H9 (cell line): Measurements from ENCODE around the gene ADAT2. TPM values are rescaled to one million over a fixed set of nuclear protein-coding genes. Genes with fewer than 3 reads are reported as not detected.

Source experiments
- DNase-seq: peaks from one replicate; pipeline ENCODE4 v3.0.0-alpha.2; 2017
- H2AFZ ChIP-seq: one replicate; pipeline ENCODE4 v1.6.1; 2013; ENCODE audit warnings: mild to moderate bottlenecking, low read length, control low read depth, moderate library complexity
- H2AK5ac ChIP-seq: 2 replicates; pipeline ENCODE4 v1.6.1; 2013; ENCODE audit warnings: low read length, control low read depth, mixed read lengths; ENCODE audit not compliant: insufficient read length
- H2BK120ac ChIP-seq: one replicate; pipeline ENCODE4 v1.6.1; 2013; ENCODE audit warnings: low read depth, mild to moderate bottlenecking, low read length, control low read depth, inconsistent platforms; ENCODE audit not compliant: poor library complexity, severe bottlenecking
- H2BK12ac ChIP-seq: 2 replicates; pipeline ENCODE4 v1.6.1; 2013; ENCODE audit warnings: low read length, control low read depth, mixed read lengths, low read depth; ENCODE audit not compliant: insufficient read length
- H2BK15ac ChIP-seq: 2 replicates; pipeline ENCODE4 v1.6.1; 2013; ENCODE audit warnings: low read depth, low read length, control low read depth
- H2BK20ac ChIP-seq: one replicate; pipeline ENCODE4 v1.6.1; 2013; ENCODE audit warnings: low read depth, mild to moderate bottlenecking, low read length, control low read depth, inconsistent platforms; ENCODE audit not compliant: poor library complexity, severe bottlenecking
- H2BK5ac ChIP-seq: 2 replicates; pipeline ENCODE4 v1.6.1; 2013; ENCODE audit warnings: low read length, control low read depth, mixed read lengths; ENCODE audit not compliant: insufficient read length
- H3K14ac ChIP-seq: 2 replicates; pipeline ENCODE4 v1.6.1; 2013; ENCODE audit warnings: low read length, control low read depth; ENCODE audit not compliant: insufficient read depth
- H3K18ac ChIP-seq: 2 replicates; pipeline ENCODE4 v1.6.1; 2013; ENCODE audit warnings: low read depth, mild to moderate bottlenecking, mixed read lengths, low read length, control low read depth; ENCODE audit not compliant: insufficient read length
- H3K23ac ChIP-seq: 2 replicates; pipeline ENCODE4 v1.6.1; 2013; ENCODE audit warnings: low read length, control low read depth, mixed read lengths, low read depth; ENCODE audit not compliant: insufficient read length
- H3K23me2 ChIP-seq: 2 replicates; pipeline ENCODE4 v1.6.1; 2013; ENCODE audit warnings: low read depth, mild to moderate bottlenecking, mixed read lengths, low read length, control low read depth; ENCODE audit not compliant: insufficient read length, poor library complexity, severe bottlenecking
- H3K27ac ChIP-seq: 2 replicates; pipeline ENCODE4 v1.5.1; 2013; ENCODE audit warnings: low read length, control low read depth, mixed read lengths, low read depth; ENCODE audit not compliant: insufficient read length
- H3K27me3 ChIP-seq: 2 replicates; pipeline ENCODE4 v1.6.1; 2013; ENCODE audit warnings: low read length, control low read depth, inconsistent platforms; ENCODE audit not compliant: insufficient read depth
- H3K4ac ChIP-seq: 2 replicates; pipeline ENCODE4 v1.6.1; 2013; ENCODE audit warnings: low read depth, mild to moderate bottlenecking, control low read depth, inconsistent platforms, low read length, moderate library complexity
- H3K4me1 ChIP-seq: 2 replicates; pipeline ENCODE4 v1.6.1; 2013; ENCODE audit warnings: low read length, control low read depth, inconsistent platforms; ENCODE audit not compliant: insufficient read depth
- H3K4me2 ChIP-seq: 2 replicates; pipeline ENCODE4 v1.6.1; 2013; ENCODE audit warnings: low read length, control low read depth, mixed read lengths; ENCODE audit not compliant: insufficient read length, insufficient read depth
- H3K56ac ChIP-seq: 2 replicates; pipeline ENCODE4 v1.6.1; 2013; ENCODE audit warnings: low read depth, mild to moderate bottlenecking, mixed read lengths, low read length, control low read depth; ENCODE audit not compliant: insufficient read length
- H3K79me1 ChIP-seq: 2 replicates; pipeline ENCODE4 v1.6.1; 2013; ENCODE audit warnings: low read depth, mild to moderate bottlenecking, moderate library complexity, low read length, control low read depth, inconsistent platforms; ENCODE audit not compliant: insufficient read depth, poor library complexity, severe bottlenecking
- H3K79me2 ChIP-seq: 2 replicates; pipeline ENCODE4 v1.6.1; 2013; ENCODE audit warnings: low read length, control low read depth, inconsistent platforms; ENCODE audit not compliant: insufficient read depth
- H3K9ac ChIP-seq: 2 replicates; pipeline ENCODE4 v1.6.1; 2013; ENCODE audit warnings: low read length, control low read depth, mixed read lengths; ENCODE audit not compliant: insufficient read length; ENCODE audit errors: extremely low read depth
- H3K9me3 ChIP-seq: one replicate; pipeline ENCODE4 v1.6.1; 2013; ENCODE audit warnings: low read depth, low read length, inconsistent platforms; ENCODE audit not compliant: control insufficient read depth
- H3T11ph ChIP-seq: one replicate; pipeline ENCODE4 v1.6.1; 2013; ENCODE audit warnings: mild to moderate bottlenecking, low read length, control low read depth, inconsistent platforms
- H4K20me1 ChIP-seq: one replicate; pipeline ENCODE4 v1.6.1; 2013; ENCODE audit not compliant: control insufficient read depth, insufficient read length, insufficient read depth
- H4K5ac ChIP-seq: 2 replicates; pipeline ENCODE4 v1.6.1; 2013; ENCODE audit warnings: low read depth, mild to moderate bottlenecking, mixed read lengths, low read length, control low read depth; ENCODE audit not compliant: insufficient read length
- H4K8ac ChIP-seq: replicated peaks from 2 replicates; pipeline ENCODE4 v1.6.1; 2013; ENCODE audit warnings: low read length, control low read depth, mixed read lengths, low read depth; ENCODE audit not compliant: insufficient read length
- H4K91ac ChIP-seq: 2 replicates; pipeline ENCODE4 v1.6.1; 2013; ENCODE audit warnings: low read depth, mild to moderate bottlenecking, moderate library complexity, mixed read lengths, low read length, control low read depth; ENCODE audit not compliant: insufficient read length
- H3K27ac Mint-ChIP-seq, 3 experiments: 2 replicates in 2 of 3; 3 replicates in 1 of 3; pipeline ENCODE4 v1.8.0; 2020 to 2021; ENCODE audit warnings: mixed read lengths in 3 of 3, mild to moderate bottlenecking in 1 of 3, moderate library complexity in 1 of 3
- H3K27me3 Mint-ChIP-seq: 2 replicates; pipeline ENCODE4 v1.8.0; 2021; ENCODE audit warnings: low read depth, mild to moderate bottlenecking, moderate library complexity, mixed read lengths
- H3K36me3 Mint-ChIP-seq, 3 experiments: 2 replicates in 2 of 3; 3 replicates in 1 of 3; pipeline ENCODE4 v1.8.0; 2020 to 2021; ENCODE audit warnings: low read depth in 3 of 3, mixed read lengths in 3 of 3; ENCODE audit not compliant: insufficient read depth in 1 of 3
- H3K4me1 Mint-ChIP-seq, 2 experiments: 2 replicates each; pipeline ENCODE4 v1.8.0; 2020; ENCODE audit warnings: mixed read lengths in 2 of 2
- H3K4me3 Mint-ChIP-seq, 2 experiments: 2 replicates in 1 of 2; 3 replicates in 1 of 2; pipeline ENCODE4 v1.8.0; 2020 to 2021; ENCODE audit warnings: mild to moderate bottlenecking in 2 of 2, mixed read lengths in 2 of 2, moderate library complexity in 1 of 2
- H3K9me3 Mint-ChIP-seq, 2 experiments: 2 replicates in 1 of 2; 3 replicates in 1 of 2; pipeline ENCODE4 v1.8.0; 2020; ENCODE audit warnings: mild to moderate bottlenecking in 2 of 2, mixed read lengths in 2 of 2, moderate library complexity in 1 of 2
- WGBS: extraction: QIAGEN DNeasy Blood & Tissue Kit; methylation state at CpG from one replicate; pipeline ENCODE4 v1.1.7; 2013; ENCODE audit warnings: missing lambda C conversion rate, low lambda C conversion rate, mixed read lengths; ENCODE audit not compliant: insufficient read length; ENCODE audit errors: extremely low coverage; 5-methylcytosine and 5-hydroxymethylcytosine counted together
- total RNA-seq: library from RNA; stranded (reverse); gene quantifications from 2 replicates; pipeline ENCODE4 v1.2.1, GENCODE V29; 2021
- TF ChIP-seq, protein P1 (sequence below): fragments of 200-600 bp; sonication (generic); conservative IDR thresholded peaks from 3 replicates; pipeline ENCODE4 v1.8.0; 2021; ENCODE audit warnings: antibody characterized with exemption, mild to moderate bottlenecking

Gene ADAT2
- total RNA-seq, 1 experiment from 2014 or later: 11.3 TPM

DNA sequence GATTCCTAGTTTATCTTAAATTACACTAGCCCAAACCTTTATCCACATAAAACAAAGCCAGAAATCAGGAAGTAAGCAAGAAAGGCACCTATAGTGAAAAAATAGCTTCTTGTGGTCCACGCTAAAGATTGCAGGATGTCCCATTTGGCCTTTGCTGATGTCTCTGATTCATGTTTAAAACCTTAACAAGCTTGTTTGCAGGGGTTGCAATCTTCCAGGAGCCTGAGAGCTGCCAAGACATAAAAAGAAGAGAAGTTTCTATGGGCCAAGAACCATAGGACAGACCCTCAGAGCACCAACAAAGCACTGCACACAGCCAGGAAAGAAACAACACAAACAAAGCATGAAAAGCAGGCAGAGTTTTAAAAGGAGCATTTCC is 49.4 kb downstream of the ADAT2 start:
- Histone ChIP-seq H2BK12ac (no peak overlapping the region), H3K9me3 (no peaks in the 10 kb centered on the region), H4K91ac (no peak overlapping the region), H4K8ac (no peak overlapping the region), H4K20me1 (no peaks in the 10 kb centered on the region), H2AK5ac (no peak overlapping the region), H3K4me1 (peaks cover 8% of the 10 kb centered on the region), H3K23me2 (no peaks in the 10 kb centered on the region), H3K27me3 (no peaks in the 10 kb centered on the region), H3K56ac (no peak overlapping the region), H2BK20ac (no peak overlapping the region), H3K79me1 (no peaks in the 10 kb centered on the region), H3K23ac (no peak overlapping the region), H2AFZ (no peak overlapping the region), H2BK5ac (no peak overlapping the region), H3K79me2 (no peaks in the 10 kb centered on the region), H3K14ac (no peak overlapping the region), H3K4me2 (no peak overlapping the region), H4K5ac (no peak overlapping the region), H3K9ac (no peak overlapping the region), H3T11ph (no peak overlapping the region), H2BK15ac (no peak overlapping the region), H3K18ac (no peak overlapping the region), H2BK120ac (no peak overlapping the region), H3K4ac (no peak overlapping the region), H3K27ac (no peak overlapping the region)
- WGBS: no CpG with 5 or more reads among the region's 1 CpG
- Mint-ChIP-seq H3K4me1 (peaks cover 41 to 42% of the 10 kb centered on the region in 2 experiments), H3K4me3 (no peak overlapping the region), H3K9me3 (no peaks in the 10 kb centered on the region), H3K27ac (no peak overlapping the region), H3K36me3 (no peaks in the 10 kb centered on the region), H3K27me3 (no peaks in the 10 kb centered on the region)
- TF ChIP-seq, protein P1, sequence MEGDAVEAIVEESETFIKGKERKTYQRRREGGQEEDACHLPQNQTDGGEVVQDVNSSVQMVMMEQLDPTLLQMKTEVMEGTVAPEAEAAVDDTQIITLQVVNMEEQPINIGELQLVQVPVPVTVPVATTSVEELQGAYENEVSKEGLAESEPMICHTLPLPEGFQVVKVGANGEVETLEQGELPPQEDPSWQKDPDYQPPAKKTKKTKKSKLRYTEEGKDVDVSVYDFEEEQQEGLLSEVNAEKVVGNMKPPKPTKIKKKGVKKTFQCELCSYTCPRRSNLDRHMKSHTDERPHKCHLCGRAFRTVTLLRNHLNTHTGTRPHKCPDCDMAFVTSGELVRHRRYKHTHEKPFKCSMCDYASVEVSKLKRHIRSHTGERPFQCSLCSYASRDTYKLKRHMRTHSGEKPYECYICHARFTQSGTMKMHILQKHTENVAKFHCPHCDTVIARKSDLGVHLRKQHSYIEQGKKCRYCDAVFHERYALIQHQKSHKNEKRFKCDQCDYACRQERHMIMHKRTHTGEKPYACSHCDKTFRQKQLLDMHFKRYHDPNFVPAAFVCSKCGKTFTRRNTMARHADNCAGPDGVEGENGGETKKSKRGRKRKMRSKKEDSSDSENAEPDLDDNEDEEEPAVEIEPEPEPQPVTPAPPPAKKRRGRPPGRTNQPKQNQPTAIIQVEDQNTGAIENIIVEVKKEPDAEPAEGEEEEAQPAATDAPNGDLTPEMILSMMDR: no peak
- DNase-seq: no peak
